ENCODE results near the gene GPR85. TPM values are rescaled to one million over a fixed set of nuclear protein-coding genes. Genes with fewer than 3 reads are reported as not detected.

The GPR85 gene, protein sequence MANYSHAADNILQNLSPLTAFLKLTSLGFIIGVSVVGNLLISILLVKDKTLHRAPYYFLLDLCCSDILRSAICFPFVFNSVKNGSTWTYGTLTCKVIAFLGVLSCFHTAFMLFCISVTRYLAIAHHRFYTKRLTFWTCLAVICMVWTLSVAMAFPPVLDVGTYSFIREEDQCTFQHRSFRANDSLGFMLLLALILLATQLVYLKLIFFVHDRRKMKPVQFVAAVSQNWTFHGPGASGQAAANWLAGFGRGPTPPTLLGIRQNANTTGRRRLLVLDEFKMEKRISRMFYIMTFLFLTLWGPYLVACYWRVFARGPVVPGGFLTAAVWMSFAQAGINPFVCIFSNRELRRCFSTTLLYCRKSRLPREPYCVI
- total RNA-seq (2021) (0.30 and 0.65 TPM in 2 replicates), Bru-seq, nascent RNA (not detected), BruChase-seq, experiment 1, labeled RNA remaining after a 2-hour chase (percentile 19 among the genes with signal in this experiment), BruChase-seq, experiment 2, labeled RNA remaining after a 6-hour chase (percentile 21 among the genes with signal in this experiment)
- long read RNA-seq: 0 reads

DNA sequence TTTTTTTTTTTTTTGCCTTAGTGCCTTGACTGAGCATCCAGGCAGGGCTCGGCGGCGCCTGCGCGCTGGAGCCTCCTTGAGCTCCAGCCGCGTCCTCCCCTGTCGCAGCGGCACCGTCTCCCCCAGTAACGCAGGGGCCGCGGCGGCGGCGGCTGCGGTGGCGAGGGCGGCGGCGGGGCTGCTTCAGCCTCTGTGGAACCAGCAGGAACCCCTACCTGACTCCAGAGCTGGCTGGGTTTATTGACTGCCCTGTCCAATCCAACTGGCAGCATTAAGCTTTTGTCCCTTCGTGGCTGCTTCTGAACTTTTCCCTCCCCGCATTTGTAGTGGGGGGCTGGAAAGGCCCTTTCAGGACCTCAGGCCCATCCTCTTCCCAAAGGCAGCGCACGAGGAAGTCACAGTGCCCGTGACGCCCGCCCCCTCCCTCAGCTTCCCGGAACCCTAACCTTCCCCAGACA, at the start of gene GPR85:
Gene GPR85, minus strand, starts transcription at position 397 of the 458 bp plus-strand sequence. CDS start 2,106 bp downstream, outside the sequence.
- H2AFZ ChIP-seq: peak within 1 kb of the TSS; percentile 91
- H3K4me3 ChIP-seq: peak within 1 kb of the TSS; percentile 65
- no peaks in the 10 kb centered on the region; the same call in 1 of the 2 replicates for H3K4me1 ChIP-seq (replicated peaks; ENCODE audit: insufficient read depth)
- peaks cover 7% of the 10 kb centered on the region; the same call in 1 of the 2 replicates for H3K27me3 ChIP-seq (ENCODE audit: insufficient read depth, low read depth)
- H3K27ac ChIP-seq: no peak within 1 kb of the TSS
- ChIA-PET CTCF (interaction anchor here (0.7 to 0.9 kb wide), 2 partner anchors 73 to 77 kb away, joined by 4 to 6 read pairs; no protein-coding TSS in a partner anchor), POLR2A (ENCODE audit: unreplicated experiment) (interaction anchor here (0.6 kb wide), 3 partner anchors 14 to 43 kb away, joined by 5 to 11 read pairs (median 8); no protein-coding TSS in a partner anchor)
- intact Hi-C loops (cut with micrococcal nuclease; ENCODE audit: unreplicated experiment): no loop called here
- H3K4me2 ChIP-seq: peak within 1 kb of the TSS; percentile 93
- DNase-seq: peak; percentile 43 to 63
- H3K36me3 ChIP-seq (ENCODE audit: low read depth): no peaks in the 10 kb centered on the region
- H4K20me1 ChIP-seq (ENCODE audit: insufficient read depth): no peaks in the 10 kb centered on the region
- no peaks in the 10 kb centered on the region for H3F3A ChIP-seq (ENCODE audit: insufficient read depth, low read depth)
- H3K9me3 ChIP-seq (ENCODE audit: insufficient read depth, low read depth): no peaks in the 10 kb centered on the region
- no TSS peak for BruUV-seq (replicated peaks)
- TF ChIP-seq, protein P1, sequence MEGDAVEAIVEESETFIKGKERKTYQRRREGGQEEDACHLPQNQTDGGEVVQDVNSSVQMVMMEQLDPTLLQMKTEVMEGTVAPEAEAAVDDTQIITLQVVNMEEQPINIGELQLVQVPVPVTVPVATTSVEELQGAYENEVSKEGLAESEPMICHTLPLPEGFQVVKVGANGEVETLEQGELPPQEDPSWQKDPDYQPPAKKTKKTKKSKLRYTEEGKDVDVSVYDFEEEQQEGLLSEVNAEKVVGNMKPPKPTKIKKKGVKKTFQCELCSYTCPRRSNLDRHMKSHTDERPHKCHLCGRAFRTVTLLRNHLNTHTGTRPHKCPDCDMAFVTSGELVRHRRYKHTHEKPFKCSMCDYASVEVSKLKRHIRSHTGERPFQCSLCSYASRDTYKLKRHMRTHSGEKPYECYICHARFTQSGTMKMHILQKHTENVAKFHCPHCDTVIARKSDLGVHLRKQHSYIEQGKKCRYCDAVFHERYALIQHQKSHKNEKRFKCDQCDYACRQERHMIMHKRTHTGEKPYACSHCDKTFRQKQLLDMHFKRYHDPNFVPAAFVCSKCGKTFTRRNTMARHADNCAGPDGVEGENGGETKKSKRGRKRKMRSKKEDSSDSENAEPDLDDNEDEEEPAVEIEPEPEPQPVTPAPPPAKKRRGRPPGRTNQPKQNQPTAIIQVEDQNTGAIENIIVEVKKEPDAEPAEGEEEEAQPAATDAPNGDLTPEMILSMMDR (conservative IDR thresholded peaks at IDR 0.05): no peak
- TF ChIP-seq EZH2 (IDR thresholded peaks at IDR 0.05; ENCODE audit: low read depth): no peak
- H3K79me2 ChIP-seq (ENCODE audit: low read depth): no peaks in the 10 kb centered on the region
- H3K9me2 ChIP-seq (ENCODE audit: insufficient read depth): no peaks in the 10 kb centered on the region

DNA sequence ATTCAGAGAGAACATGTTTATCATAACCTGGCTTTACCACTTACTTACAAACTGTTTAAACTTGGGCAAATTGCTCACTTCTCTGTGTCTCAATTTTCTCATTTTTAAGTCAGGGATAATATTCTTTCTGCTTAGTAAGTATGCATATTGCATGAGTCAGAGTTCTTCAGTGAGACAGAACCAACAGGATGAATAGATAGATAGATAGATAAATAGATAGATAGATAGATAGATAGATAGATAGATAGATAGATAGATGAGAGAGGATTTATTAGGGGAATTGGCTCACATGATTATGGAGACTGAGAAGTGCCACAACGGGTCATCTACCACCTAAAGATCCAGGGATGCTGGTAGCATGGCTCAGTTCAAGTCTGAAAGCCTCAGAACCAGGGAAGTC, 47.4 kb upstream of the GPR85 start:
- H3K4me1 ChIP-seq (replicated peaks; ENCODE audit: insufficient read depth): no peaks in the 10 kb centered on the region
- CTCF ChIA-PET: no interaction called here
- H3K4me3 ChIP-seq: no peak overlapping the region
- POLR2A ChIA-PET (ENCODE audit: unreplicated experiment): no interaction called here
- no peak for DNase-seq
- no peak overlapping the region for H2AFZ ChIP-seq
- intact Hi-C loops (cut with micrococcal nuclease; ENCODE audit: unreplicated experiment): no loop called here
- H3K27ac ChIP-seq: no peak overlapping the region
- H4K20me1 ChIP-seq (ENCODE audit: insufficient read depth): no peaks in the 10 kb centered on the region
- H3F3A ChIP-seq (ENCODE audit: insufficient read depth, low read depth): no peaks in the 10 kb centered on the region
- TF ChIP-seq, protein P1 (conservative IDR thresholded peaks at IDR 0.05): no peak
- no peak for TF ChIP-seq EZH2 (IDR thresholded peaks at IDR 0.05; ENCODE audit: low read depth)
- no peak overlapping the region for H3K4me2 ChIP-seq
- H3K9me2 ChIP-seq (ENCODE audit: insufficient read depth): no peaks in the 10 kb centered on the region
- H3K36me3 ChIP-seq (ENCODE audit: low read depth): no peaks in the 10 kb centered on the region
- H3K9me3 ChIP-seq (ENCODE audit: insufficient read depth, low read depth): no peaks in the 10 kb centered on the region
- no peaks in the 10 kb centered on the region for H3K27me3 ChIP-seq (ENCODE audit: insufficient read depth, low read depth)
- no TSS peak for BruUV-seq (replicated peaks)
- H3K79me2 ChIP-seq (ENCODE audit: low read depth): no peaks in the 10 kb centered on the region

DNA sequence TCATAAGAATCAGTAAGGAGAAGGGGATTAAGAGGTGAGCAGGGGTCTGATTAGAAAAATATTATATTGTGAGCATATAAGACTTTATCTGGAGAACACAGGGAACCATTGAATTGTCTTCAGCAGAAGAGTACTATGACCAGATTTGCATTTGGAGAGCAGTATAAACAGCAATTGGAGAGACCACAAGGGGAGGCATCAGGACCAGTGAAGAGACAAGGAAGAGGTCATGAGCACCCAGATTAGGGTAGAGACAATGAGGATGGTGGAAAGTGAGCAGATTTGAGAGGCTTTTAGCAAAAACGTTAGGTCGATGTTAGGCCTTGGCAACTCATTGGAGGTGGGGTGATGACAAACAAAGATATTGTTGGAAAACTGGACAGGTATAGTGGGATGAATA, 44.7 kb upstream of the GPR85 start:
- Histone ChIP-seq H4K20me1 (ENCODE audit: insufficient read depth) (no peaks in the 10 kb centered on the region), H3K4me2 (no peak overlapping the region), H3K4me3 (no peak overlapping the region), H2AFZ (no peak overlapping the region), H3K36me3 (ENCODE audit: low read depth) (no peaks in the 10 kb centered on the region), H3K9me3 (ENCODE audit: insufficient read depth, low read depth) (no peaks in the 10 kb centered on the region), H3K27me3 (ENCODE audit: insufficient read depth, low read depth) (no peaks in the 10 kb centered on the region), H3F3A (ENCODE audit: insufficient read depth, low read depth) (no peaks in the 10 kb centered on the region), H3K27ac (no peak overlapping the region), H3K9me2 (ENCODE audit: insufficient read depth) (no peaks in the 10 kb centered on the region), H3K4me1 (replicated peaks; ENCODE audit: insufficient read depth) (no peaks in the 10 kb centered on the region), H3K79me2 (ENCODE audit: low read depth) (no peaks in the 10 kb centered on the region)
- ChIA-PET POLR2A (ENCODE audit: unreplicated experiment) (interaction anchor here (0.6 kb wide), 1 partner anchor 488 kb away, joined by 9 read pairs; no protein-coding TSS in a partner anchor), CTCF (no interaction called here)
- intact Hi-C loops (cut with micrococcal nuclease; ENCODE audit: unreplicated experiment): no loop called here
- no peak for DNase-seq
- TF ChIP-seq, protein P1 (conservative IDR thresholded peaks at IDR 0.05): no peak
- no peak for TF ChIP-seq EZH2 (IDR thresholded peaks at IDR 0.05; ENCODE audit: low read depth)
- no TSS peak for BruUV-seq (replicated peaks)

Measured in PC-9 (cell line).